HG03045 (cell line): ENCODE measurements around the gene NUBP1.
"Not testable (repeated sequence)": the region's sequence is repeated elsewhere in the genome, so short reads cannot be mapped to it uniquely, and the experiment has no call there.

ENCODE experiments used
- ATAC-seq: cut with Tn5 transposase; IDR thresholded peaks from one replicate; pipeline ENCODE4 v1.9.1; 2021; ENCODE audit warnings: mild to moderate bottlenecking, moderate library complexity; ENCODE audit not compliant: unreplicated experiment

Gene NUBP1

DNA sequence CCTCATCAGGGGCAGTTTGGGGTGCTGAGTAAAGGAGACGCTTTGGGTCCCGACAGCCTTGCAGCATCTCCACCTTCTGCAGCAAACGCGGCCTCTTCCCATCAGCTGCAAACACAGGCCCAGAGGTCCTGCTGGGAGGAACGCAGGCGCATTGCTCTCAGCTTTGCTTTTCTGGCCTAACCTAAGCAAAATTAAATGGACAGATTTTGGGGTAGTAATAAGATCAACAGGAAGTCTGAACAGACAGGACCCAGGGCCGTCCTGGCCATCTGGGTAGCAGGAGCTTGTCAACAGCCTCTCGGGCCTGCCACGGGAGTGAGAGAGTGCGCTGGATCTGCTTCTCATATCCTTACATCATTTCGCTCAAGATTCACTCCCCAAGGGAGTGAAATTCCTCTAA lies 7.2 kb downstream of the NUBP1 start:
- no peak for ATAC-seq

DNA sequence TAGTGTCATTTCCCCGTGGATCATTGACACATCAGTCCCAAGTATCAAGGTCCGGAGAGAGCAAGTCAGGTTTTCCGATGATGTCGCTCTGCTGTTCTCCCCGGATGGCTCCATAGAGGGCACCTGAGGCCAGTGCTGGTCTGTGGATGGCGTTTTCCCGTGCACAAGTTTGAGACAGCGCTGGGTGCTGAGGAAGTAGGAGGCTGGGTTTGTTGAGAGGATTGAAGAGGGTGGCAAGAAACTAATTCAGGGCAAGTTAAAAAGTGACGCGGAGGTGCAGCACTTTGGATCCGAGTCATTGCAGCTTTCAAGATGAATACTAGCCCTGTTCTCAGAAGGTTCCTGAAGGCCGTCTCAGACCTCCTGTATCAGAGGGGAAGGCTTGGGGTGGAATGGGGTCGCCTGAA lies 7.7 kb downstream of the NUBP1 start:
- ATAC-seq = no peak

DNA sequence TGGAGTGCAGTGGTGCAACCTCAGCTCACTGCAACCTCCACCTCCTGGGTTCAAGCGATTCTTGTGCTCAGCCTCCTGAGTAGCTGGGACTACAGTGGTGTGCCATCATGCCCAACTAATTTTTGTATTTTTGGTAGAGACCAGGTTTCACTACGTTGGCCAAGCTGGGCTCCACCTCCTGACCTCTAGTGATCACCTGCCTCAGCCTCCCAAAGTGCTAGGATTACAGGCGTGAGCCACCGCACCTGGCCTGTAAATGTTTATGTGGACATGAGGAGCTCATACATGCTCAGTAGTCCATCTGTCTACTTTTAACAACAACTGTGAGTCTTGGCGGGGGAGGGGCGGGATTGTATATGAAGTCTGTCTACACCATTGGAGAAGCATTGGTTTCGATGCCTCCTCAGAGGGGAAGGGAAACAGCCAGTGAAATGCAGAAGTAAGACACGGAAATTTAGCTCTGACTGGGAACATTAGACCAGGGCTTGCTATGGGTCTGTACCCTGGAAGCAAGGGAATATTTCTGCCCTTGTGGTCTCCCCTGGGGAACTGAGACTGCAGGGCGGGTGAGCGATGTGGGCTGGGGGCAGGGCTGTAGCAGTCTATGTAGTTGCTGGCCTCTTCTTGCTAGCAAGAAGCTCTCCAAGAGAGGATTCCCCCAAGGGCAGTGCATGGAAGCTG lies 9.3 kb downstream of the NUBP1 start:
- no peak for ATAC-seq

DNA sequence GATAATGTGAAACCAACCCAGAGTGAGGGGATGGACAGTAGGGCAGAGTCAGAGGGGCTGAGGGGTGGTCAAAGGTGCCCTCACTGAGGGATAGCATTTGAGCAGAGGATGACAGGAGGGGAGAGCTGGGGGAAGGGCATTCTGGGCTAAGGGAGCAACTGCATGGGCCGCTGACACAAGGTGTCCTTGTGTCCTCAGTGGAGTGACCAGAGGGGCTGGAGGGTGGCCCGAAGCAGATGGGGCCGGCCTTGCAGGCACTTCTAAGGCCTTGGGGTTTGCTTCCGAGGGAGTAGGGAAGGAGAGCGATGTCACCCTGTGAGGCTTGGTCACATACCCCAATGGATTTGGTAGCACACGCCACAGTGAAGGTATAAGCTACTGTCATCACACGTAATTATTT lies 10.0 kb downstream of the NUBP1 start:
- no peak for ATAC-seq

DNA sequence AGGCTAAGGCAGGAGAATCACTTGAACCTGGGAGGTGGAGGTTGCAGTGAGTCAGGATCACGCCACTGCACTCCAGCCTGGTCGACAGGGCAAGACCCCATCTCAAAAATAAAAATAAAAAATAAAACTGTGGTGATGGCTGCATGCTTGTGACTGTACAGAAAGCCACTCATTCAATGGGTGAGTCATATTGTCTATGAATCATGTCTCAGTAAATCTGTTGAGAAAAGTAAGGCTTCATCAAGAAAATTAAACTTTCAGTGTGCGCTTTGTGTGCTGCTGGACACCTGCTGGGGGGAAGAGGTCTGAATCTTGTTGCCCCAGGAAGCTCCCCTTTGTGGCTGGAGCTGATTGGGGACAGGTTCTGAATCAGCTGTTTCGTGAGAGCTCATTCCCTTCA lies 11.3 kb downstream of the NUBP1 start:
- ATAC-seq = no peak

DNA sequence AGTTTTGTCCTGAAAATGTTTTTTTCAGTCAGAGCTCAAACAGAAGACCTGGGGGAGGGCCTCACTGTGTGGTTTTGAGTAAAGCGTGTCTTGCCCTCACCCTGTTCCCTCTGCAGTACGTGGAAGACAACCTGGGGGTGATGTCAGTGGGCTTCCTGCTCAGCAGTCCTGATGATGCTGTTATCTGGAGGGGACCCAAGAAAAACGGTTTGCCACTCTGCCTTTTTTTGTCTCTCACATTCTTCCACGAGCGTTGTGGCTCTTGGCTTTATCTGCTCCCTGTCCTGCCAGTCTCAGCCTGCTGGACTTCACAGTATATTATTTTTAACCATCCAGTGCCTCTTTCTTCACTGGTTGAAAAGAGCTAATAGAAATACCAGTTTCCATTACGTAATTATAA lies 12.9 kb downstream of the NUBP1 start:
- no peak for ATAC-seq

DNA sequence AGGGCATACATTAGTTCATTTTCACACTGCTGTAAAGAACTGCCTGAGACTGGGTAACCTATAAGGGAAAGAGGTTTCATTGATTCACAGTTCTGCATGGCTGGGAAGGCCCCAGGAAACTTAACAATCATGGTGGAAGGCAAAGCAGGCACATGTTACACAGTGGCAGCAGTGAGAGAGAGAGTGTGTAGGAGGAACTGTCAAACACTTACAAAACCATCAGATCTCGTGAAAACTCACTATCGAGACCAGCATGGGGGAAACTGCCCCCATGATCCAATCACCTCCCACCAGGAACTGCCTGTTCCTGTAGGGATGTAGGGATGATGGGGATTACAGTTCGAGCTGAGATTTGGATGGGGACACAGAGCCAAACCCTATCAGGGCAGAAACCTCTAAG lies 17.2 kb downstream of the NUBP1 start:
- no peak for ATAC-seq

DNA sequence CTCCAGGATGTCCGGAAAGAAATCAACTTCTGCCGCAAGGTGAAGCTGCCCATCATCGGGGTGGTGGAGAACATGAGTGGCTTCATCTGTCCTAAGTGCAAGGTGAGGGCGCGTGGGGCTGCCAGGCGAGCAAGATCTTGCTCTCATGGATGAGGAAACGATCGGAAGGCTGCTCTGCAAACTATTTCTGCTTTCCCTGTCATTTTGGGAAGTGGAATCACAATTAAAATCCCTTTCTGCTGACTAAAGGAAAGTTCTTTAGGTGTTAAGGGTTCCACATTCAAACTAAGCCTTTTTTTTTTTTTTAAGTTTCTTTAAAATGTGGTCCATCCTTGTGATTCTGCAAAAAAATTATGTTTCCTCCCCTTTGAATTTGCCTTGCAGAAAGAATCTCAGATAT lies 17.7 kb downstream of the NUBP1 start:
- ATAC-seq = no peak

DNA sequence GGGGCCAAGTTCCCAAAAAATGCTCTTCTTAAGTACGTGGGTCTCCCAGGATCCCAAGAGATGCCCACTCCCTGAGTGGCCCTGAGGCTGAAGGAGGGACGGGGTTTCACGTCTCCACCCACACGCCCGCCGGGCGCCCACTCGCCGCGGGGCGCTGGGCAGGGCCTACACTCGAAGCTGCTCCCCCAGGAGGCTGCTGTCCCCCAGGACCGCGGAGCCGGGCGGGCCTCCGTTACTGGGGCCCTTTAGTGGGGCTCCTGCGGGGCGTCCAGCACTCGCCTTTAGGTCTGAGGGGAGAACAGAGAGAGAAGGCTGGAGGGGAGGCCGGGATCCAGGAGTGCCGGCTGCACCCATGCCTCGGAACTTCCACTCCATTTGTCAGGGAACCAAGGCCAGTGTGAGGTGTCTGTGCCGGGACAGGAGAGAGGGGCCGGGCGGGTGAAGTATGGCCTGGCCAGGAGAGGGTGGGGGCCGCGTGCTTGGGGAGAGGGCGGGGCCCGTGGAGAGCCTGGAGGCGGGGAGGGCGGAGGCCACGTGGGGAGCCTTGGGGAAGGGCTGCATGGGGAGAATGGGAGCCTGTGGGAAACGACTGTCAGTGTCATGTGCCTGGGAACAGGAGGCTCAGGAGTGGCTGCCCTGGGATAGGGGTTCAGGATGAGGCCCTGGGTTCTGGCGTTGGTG lies 18.8 kb downstream of the NUBP1 start:
- ATAC-seq = no peak

DNA sequence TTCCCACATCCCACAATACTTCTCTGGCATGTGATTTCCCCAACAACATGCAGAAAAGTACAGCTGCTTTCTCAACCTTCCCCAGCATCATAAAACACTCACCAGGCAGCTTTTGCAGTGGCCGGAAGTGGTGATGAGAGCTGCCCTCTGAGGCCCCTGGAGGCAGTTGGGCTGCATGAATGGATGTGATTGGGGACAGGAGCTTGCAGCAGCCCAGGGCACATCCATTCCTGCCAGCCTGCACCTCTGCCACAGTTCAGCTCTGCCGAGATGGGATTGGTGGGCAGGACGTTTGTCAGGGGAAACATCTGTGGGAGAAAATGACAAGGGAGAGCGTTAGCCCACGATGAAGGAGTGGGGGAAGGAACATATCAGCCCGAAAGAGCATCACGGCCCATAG lies 19.8 kb downstream of the NUBP1 start:
- no peak for ATAC-seq

DNA sequence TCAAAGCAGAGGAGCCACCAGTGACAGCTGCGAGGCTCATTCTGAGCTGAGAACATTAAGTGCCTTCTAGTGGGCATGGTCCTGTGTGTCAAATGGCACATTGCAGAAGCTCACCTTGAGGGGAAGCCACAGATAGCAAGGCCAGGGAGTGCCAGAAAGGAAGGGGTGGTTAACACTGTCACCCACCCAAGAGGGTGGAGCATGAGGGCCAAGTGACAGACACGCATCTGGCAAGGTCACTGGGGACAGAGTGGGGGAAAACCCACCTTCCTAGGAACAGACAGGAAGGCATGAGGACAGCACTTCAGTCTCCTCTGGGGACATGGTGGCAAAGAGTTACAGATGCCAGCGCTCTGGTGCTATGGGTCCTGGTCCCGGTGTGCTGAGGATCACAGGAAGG lies 22.1 kb downstream of the NUBP1 start:
- ATAC-seq = no peak

DNA sequence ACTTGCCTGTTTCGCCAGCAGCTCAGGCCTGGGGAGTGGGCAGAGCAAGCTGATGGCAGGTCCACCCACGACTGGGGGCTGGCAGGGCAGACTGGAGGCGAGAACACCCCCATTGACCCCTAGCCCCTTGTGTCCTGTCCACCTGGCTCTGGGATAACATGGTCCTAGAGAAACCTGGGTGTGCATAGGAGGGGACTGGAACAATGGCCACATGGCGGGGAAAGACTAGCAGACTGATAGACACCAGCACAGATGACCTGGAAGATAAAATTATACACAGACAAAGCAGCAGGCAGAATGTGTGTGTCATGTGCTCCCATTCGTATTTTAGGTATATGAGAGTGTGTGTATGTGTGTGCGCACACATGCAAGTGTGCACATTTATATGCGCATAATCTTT lies 23.5 kb downstream of the NUBP1 start:
- no peak for ATAC-seq

DNA sequence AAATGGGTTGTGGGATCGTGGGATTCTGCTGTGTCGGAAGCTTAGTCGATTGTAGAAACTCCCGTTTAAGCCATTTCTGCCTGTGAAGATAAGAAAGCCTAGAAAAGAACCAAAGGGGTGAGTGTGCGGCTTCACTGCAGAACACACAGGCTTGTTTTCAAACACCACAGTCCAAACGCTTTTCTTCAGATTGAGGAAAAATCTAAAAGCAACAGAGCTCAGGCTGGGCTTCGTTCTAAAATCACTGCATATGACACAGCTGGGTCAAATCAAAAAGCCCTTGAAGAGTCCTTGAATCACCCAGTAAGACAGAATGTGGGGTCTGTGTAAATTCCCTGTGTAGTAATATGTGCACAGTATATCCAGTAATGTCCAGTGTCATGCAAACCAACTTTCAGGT lies 25.7 kb downstream of the NUBP1 start:
- no peak for ATAC-seq

DNA sequence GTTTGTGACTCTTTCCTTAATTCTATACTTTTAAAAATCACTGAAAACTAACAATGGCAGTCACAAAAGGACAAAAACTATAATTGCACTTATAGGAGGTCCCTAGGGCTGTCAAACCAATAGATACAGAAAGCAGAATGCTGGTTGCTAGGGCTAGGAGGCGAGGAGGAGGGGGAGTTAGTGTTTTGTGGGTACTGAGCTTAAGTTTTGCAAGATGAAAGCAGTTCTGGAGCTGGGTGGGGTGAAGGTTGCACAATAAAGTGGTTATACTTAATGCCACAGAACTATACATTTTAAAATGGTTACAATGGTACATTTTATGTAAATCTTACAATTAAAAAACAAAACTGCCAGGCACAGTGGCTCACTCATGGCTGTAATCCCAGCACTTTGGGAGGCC lies 27.3 kb downstream of the NUBP1 start:
- ATAC-seq = no peak

DNA sequence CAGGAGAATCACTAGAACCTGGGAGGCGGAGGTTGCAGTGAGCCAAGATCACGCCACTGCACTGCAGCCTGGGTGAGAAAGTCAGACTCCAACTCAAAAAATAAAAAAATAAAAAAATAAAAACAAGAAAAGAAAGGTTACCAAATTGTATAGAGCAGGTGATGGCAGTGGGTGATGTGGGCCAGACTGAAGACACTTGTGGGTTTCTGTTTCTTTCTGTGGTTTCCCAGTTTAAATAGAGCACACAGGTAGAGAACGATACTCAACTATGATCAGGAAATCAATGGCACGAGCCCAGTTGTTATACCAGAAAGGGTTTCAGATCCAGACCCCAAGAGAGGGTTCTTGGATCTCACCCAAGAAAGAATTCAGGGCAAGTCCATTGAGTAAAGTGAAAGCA lies 32.6 kb downstream of the NUBP1 start:
- ATAC-seq = no peak

DNA sequence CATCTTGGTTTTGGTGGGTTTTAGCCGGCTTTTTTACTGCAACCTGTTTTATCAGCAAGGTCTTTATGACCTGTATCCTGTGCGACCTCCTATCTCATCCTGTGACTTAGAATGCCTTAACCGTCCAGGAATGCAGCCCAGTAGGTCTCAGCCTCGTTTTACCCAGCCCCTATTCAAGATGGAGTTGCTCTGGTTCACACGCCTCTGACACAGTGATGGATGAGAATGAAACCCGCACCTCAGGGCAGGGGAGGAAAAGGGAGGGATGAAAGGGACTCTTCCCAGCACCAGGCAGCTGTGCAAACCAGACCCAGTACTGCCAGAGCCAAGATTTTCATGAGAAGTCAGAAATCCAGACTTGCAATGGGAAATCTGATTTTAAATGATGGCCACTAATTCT lies 33.3 kb downstream of the NUBP1 start:
- ATAC-seq = not testable (repeated sequence)

DNA sequence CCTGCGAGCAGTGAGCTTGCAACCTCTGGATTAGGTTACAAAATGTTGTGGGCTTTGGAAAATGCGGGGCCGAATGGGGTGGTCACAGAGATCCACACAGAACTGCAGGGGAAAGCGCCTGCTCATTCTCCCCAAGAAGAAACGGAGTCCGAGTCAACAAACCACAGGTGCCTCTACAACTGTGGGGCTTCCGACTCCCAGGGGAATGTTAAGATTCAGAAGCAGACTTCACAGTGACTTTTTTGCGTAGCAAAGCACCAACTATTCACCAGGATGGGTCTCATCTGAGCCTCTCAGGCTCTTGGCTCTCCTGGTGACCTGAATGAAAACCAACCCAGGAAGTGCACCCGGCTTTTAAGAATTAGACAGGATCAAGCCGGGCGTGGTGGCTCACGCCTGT lies 33.7 kb downstream of the NUBP1 start:
- no peak for ATAC-seq

DNA sequence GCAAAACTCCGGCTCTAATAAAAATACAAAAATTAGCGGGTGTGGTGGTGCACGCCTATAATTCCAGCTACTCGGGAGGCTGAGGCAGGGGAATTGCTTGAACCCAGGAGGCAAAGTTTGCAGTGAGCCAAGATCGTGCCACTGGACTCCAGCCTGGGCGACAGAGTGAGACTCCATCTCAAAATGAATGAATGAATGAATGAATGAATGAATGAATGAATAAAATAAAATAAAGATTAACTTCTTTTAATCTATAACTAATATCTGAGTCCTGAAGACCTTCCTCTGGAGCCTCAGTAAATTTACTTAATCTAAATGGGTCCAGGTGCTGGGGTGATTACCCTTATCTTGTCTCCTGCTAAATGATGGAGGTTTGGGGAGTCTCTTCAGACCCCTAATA lies 36.3 kb downstream of the NUBP1 start:
- ATAC-seq = not testable (repeated sequence)

DNA sequence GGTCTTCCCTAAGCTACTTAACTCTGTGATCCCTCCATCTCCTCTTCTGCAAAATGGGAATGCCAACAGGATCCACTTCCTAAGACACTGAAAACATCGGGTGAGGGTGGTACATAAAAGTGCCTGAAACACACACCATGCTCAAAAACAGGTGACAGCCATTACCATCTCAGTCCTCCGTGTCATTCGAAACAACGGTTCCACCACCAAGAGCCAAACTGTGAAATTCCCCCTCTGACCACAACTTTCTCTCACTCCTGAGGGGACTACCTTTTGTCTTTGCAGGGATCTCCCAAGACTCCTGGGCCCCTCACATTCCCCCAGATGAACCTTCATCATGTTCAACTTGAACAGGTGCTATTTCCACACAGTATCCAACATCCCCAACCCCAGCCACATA lies 37.0 kb downstream of the NUBP1 start:
- no peak for ATAC-seq

DNA sequence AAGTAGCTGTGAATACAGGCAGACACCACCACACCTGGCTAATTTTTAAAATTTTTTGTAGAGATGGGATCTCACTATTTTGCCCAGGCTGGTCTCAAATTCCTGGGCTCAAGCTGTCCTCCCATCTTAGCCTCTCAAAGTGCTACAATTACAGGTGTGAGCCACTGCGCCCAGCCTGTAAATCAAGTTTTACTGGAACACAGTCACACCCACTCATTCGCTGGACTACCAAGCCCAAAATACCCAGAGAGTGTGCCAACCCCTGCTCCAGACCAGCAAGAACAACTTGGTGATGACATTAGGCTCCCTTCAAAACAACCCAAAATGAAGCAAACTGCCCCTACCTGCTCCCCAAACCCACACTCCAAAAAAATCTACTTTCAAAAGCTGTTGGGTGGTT lies 39.0 kb downstream of the NUBP1 start:
- no peak for ATAC-seq

DNA sequence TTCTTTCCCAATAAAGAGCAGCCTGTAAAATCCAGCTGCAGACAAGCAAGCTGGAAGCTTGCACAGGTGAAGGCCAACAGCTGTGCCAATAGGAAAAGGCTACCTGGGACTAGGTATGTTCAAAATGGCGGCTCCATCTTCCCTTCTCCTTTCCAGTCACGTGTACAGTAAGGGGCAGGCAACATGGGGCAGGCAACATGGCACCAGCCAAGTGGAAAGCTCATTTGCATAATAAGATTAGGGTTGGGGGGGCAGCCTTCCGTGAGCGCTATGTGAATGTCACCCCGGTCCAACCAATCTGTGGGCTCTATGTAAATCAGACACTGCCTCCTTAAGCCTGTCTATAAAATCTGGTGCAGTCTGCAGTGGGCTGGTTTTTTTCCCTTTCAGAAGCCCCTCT lies 43.7 kb downstream of the NUBP1 start:
- ATAC-seq = no peak

DNA sequence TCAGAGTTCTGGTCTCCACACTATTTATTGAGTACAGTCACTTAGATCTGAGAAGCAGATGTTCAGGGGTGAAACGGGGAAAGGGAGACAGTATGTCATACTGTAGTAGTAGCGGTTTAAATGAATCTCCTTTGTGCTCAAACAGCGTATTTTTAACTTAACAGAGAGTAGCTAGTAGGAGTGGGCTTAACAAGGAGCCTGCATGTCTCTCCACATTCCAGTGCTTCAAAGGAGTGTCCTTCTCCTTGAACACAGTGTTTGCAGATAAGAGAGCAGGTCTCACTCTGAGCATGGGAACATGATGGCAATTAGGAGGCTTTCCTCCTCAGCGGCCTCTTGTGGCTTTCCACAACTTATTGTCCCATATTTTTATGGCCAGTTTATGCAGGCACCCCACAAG lies 45.0 kb downstream of the NUBP1 start:
- ATAC-seq = not testable (repeated sequence)

DNA sequence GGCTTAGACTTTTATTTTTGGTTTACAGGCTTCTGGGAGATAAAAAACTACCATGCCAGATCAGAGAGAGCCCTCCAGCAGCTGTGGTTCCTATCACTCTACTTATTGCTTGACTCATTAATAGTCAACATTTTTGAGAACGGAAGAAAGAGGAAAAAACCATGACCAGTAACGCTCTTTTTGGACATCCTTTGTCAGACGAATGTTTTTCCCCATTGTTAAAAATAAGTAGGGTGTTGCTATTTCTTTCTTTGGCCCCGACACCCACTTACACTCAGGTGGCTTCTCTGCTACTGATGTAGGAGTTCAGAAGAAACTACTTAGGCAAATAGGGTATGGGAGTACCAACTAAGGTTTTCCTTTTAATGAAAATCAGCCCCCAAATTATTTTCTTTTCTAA lies 47.4 kb downstream of the NUBP1 start:
- peak; percentile 44 for ATAC-seq
